ENCODE data around the gene ASIC2.

Gene ASIC2

DNA sequence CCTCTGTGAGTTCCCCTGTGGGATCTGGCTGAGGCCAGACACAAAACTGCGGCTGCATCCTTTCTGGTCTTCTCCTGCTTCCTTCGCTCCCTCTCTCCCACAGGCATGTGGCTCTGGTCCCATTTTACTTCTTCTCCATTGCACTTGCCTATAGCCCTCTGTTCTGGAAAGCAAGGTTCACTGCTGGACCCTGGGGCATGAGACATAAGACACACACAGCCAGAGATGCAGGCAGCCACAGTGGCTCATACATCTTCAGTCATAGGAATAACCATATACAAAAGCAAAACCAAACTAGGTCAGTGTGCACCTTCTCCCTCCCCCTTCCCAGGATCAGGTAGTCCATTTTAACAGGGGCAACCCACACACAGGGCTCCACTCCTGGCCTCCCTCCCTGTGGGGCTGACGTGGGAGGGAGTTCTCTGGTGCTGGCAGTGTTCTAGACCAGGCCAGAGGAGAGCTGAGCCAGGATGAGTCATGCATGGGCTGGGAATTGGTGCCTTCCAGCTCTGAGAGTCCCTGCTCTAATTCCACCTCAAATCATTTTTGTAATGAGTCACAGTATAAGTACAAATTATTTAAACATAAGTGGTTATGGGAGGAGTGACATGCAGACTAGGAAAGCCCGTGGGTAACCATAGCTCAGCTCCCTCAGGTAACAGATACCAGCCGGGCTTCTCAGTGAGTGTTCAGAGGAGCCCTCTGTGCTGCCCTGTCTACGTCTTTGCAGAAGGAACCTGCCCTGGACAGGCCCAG lies 58.0 kb downstream of the ASIC2 start:
- no peak overlapping the region for H3K9ac ChIP-seq (ENCODE audit: low read depth, low read length)
- no peak overlapping the region for H3K4me3 ChIP-seq (ENCODE audit: low read depth, low read length)
- H3K27me3 ChIP-seq (ENCODE audit: control insufficient read depth, insufficient read depth, low read length): no peaks in the 10 kb centered on the region
- H3K9me3 ChIP-seq (ENCODE audit: control insufficient read depth, insufficient read depth, low read length): no peaks in the 10 kb centered on the region
- H3K36me3 ChIP-seq (ENCODE audit: control insufficient read depth, insufficient read depth, low read length): no peaks in the 10 kb centered on the region
- no peaks in the 10 kb centered on the region for H3K4me1 ChIP-seq (ENCODE audit: control insufficient read depth, insufficient read depth, low read length)

GRCh38 chr17:33234233-33234632 lies 58.9 kb downstream of the ASIC2 start:
- Histone ChIP-seq H3K4me1 (ENCODE audit: control insufficient read depth, insufficient read depth, low read length) (no peaks in the 10 kb centered on the region), H3K36me3 (ENCODE audit: control insufficient read depth, insufficient read depth, low read length) (no peaks in the 10 kb centered on the region), H3K9me3 (ENCODE audit: control insufficient read depth, insufficient read depth, low read length) (no peaks in the 10 kb centered on the region), H3K9ac (ENCODE audit: low read depth, low read length) (no peak overlapping the region), H3K4me3 (ENCODE audit: low read depth, low read length) (no peak overlapping the region), H3K27me3 (ENCODE audit: control insufficient read depth, insufficient read depth, low read length) (no peaks in the 10 kb centered on the region)

- H3K9me3 ChIP-seq (ENCODE audit: control insufficient read depth, insufficient read depth, low read length): no peaks in the 10 kb centered on the region
- no peak overlapping the region for H3K9ac ChIP-seq (ENCODE audit: low read depth, low read length)
- H3K36me3 ChIP-seq (ENCODE audit: control insufficient read depth, insufficient read depth, low read length): no peaks in the 10 kb centered on the region
- no peak overlapping the region for H3K4me3 ChIP-seq (ENCODE audit: low read depth, low read length)
- no peaks in the 10 kb centered on the region for H3K27me3 ChIP-seq (ENCODE audit: control insufficient read depth, insufficient read depth, low read length)
- no peaks in the 10 kb centered on the region for H3K4me1 ChIP-seq (ENCODE audit: control insufficient read depth, insufficient read depth, low read length)
These were observed 59.3 kb downstream of the ASIC2 start for GRCh38 chr17:33233811-33234177.

DNA sequence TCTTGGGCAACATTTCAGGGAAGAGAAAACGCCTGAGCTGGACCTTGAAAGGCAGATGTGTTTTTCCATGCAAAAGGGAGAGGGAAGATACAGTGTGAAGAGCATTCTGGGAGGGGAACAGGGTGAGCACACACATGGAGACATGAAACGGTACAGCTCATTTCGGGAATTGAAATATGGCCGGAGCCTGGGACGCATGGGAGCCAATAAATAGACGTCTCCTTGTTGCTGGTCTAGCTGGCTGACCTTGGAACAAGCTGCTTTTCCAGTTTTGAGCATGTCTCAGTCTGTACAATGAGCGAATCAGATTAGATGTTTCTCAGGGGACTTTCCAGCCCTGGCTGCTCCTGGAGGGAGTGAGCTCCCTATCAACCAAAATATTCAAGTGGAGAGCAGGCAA lies 63.6 kb downstream of the ASIC2 start:
- Histone ChIP-seq H3K4me1 (ENCODE audit: control insufficient read depth, insufficient read depth, low read length) (no peaks in the 10 kb centered on the region), H3K4me3 (ENCODE audit: low read depth, low read length) (no peak overlapping the region), H3K9ac (ENCODE audit: low read depth, low read length) (no peak overlapping the region), H3K27me3 (ENCODE audit: control insufficient read depth, insufficient read depth, low read length) (no peaks in the 10 kb centered on the region), H3K9me3 (ENCODE audit: control insufficient read depth, insufficient read depth, low read length) (no peaks in the 10 kb centered on the region), H3K36me3 (ENCODE audit: control insufficient read depth, insufficient read depth, low read length) (no peaks in the 10 kb centered on the region)

DNA sequence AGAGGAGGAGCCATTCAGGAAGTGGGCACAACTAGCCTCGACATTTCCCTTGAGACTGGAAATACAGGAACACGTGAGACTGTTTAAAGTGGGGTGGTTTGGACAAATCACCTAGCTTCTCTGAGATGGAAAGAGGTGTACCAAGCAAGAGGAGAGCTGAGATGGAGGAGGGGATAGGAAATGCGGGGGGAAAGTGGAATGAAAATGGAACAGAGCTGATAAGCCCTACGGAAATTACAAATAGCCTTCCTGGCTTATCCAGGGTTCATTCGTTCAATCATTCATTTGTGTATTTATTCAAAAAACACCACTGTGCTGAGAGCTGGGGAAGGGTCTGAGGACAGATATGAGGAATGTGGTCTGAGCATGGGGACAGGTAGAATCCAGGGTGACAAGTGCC lies 64.1 kb downstream of the ASIC2 start:
- Histone ChIP-seq H3K4me3 (ENCODE audit: low read depth, low read length) (no peak overlapping the region), H3K9me3 (ENCODE audit: control insufficient read depth, insufficient read depth, low read length) (no peaks in the 10 kb centered on the region), H3K9ac (ENCODE audit: low read depth, low read length) (no peak overlapping the region), H3K27me3 (ENCODE audit: control insufficient read depth, insufficient read depth, low read length) (no peaks in the 10 kb centered on the region), H3K36me3 (ENCODE audit: control insufficient read depth, insufficient read depth, low read length) (no peaks in the 10 kb centered on the region), H3K4me1 (ENCODE audit: control insufficient read depth, insufficient read depth, low read length) (no peaks in the 10 kb centered on the region)

- no peaks in the 10 kb centered on the region for H3K4me1 ChIP-seq (ENCODE audit: control insufficient read depth, insufficient read depth, low read length)
- no peak overlapping the region for H3K4me3 ChIP-seq (ENCODE audit: low read depth, low read length)
- H3K27me3 ChIP-seq (ENCODE audit: control insufficient read depth, insufficient read depth, low read length): no peaks in the 10 kb centered on the region
- no peaks in the 10 kb centered on the region for H3K9me3 ChIP-seq (ENCODE audit: control insufficient read depth, insufficient read depth, low read length)
- no peak overlapping the region for H3K9ac ChIP-seq (ENCODE audit: low read depth, low read length)
- H3K36me3 ChIP-seq (ENCODE audit: control insufficient read depth, insufficient read depth, low read length): no peaks in the 10 kb centered on the region
These were observed 64.5 kb downstream of the ASIC2 start for GRCh38 chr17:33228548-33228947.

GRCh38 chr17:33227911-33228310 lies 65.2 kb downstream of the ASIC2 start:
- Histone ChIP-seq H3K4me1 (ENCODE audit: control insufficient read depth, insufficient read depth, low read length) (no peaks in the 10 kb centered on the region), H3K27me3 (ENCODE audit: control insufficient read depth, insufficient read depth, low read length) (no peaks in the 10 kb centered on the region), H3K9me3 (ENCODE audit: control insufficient read depth, insufficient read depth, low read length) (no peaks in the 10 kb centered on the region), H3K4me3 (ENCODE audit: low read depth, low read length) (no peak overlapping the region), H3K9ac (ENCODE audit: low read depth, low read length) (no peak overlapping the region), H3K36me3 (ENCODE audit: control insufficient read depth, insufficient read depth, low read length) (no peaks in the 10 kb centered on the region)

DNA sequence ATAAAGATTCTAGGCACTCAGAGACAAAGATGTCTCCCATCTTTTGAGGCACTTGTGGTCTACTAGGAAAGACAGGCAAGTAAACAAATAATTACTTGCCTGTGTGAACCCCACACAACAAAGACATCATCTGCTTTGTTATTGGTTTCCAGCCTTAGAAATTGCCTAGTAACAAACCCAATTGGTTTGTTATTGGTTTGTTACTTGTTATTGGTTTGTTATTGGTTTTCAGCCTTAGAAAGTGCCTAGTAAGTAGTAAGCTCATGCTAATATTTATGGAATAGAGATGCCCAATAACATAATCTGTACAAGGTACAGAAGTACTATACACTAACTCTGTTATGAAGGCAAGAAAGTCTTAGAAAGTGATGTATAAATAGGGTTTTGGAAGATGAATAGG lies 67.1 kb downstream of the ASIC2 start:
- Histone ChIP-seq H3K4me1 (ENCODE audit: control insufficient read depth, insufficient read depth, low read length) (no peaks in the 10 kb centered on the region), H3K36me3 (ENCODE audit: control insufficient read depth, insufficient read depth, low read length) (no peaks in the 10 kb centered on the region), H3K9ac (ENCODE audit: low read depth, low read length) (no peak overlapping the region), H3K4me3 (ENCODE audit: low read depth, low read length) (no peak overlapping the region), H3K27me3 (ENCODE audit: control insufficient read depth, insufficient read depth, low read length) (no peaks in the 10 kb centered on the region), H3K9me3 (ENCODE audit: control insufficient read depth, insufficient read depth, low read length) (no peaks in the 10 kb centered on the region)

DNA sequence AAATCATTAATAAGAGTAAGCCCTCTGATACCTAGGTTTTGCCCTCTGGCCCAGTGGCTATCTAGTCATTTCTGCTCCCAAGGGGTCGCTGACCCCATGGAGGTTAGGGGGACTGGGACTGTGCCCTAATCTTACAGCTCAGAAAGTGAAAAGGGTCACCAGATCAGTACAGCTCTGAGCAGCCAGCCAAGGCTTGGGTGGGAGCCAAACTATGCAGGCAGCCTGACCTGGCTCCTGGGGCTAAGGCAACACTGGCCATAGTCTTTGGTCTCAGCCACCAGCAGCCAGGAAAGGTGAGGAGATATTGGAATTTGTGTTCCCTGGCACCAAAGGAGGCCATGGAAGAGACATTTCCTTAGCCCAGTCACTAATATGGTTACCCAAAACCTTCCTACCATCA lies 67.6 kb downstream of the ASIC2 start:
- Histone ChIP-seq H3K9me3 (ENCODE audit: control insufficient read depth, insufficient read depth, low read length) (no peaks in the 10 kb centered on the region), H3K4me3 (ENCODE audit: low read depth, low read length) (no peak overlapping the region), H3K36me3 (ENCODE audit: control insufficient read depth, insufficient read depth, low read length) (no peaks in the 10 kb centered on the region), H3K4me1 (ENCODE audit: control insufficient read depth, insufficient read depth, low read length) (no peaks in the 10 kb centered on the region), H3K27me3 (ENCODE audit: control insufficient read depth, insufficient read depth, low read length) (no peaks in the 10 kb centered on the region), H3K9ac (ENCODE audit: low read depth, low read length) (no peak overlapping the region)

DNA sequence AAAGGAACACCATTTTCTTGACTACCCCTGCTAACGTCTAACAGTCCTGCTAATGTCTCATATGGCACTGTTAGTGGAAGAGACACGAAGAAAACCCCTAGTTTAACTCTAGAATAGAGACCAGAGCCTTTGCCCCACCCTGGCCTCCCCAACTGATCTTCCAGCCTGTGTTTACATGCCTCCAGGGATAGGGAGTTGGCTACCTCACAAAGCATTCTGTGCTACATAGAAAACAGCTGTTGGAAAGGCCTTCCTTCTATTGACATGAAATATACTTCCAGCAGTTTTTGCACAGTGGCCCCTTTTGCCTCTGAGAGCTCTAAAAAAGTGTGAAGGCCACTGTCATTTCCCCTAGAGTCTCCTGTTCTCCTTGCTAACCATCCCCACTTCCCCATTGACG lies 73.1 kb downstream of the ASIC2 start:
- H3K27me3 ChIP-seq (ENCODE audit: control insufficient read depth, insufficient read depth, low read length): peaks cover 2% of the 10 kb centered on the region
- H3K4me3 ChIP-seq (ENCODE audit: low read depth, low read length): no peak overlapping the region
- no peaks in the 10 kb centered on the region for H3K9me3 ChIP-seq (ENCODE audit: control insufficient read depth, insufficient read depth, low read length)
- H3K36me3 ChIP-seq (ENCODE audit: control insufficient read depth, insufficient read depth, low read length): no peaks in the 10 kb centered on the region
- no peaks in the 10 kb centered on the region for H3K4me1 ChIP-seq (ENCODE audit: control insufficient read depth, insufficient read depth, low read length)
- no peak overlapping the region for H3K9ac ChIP-seq (ENCODE audit: low read depth, low read length)

- no peaks in the 10 kb centered on the region for H3K36me3 ChIP-seq (ENCODE audit: control insufficient read depth, insufficient read depth, low read length)
- no peak overlapping the region for H3K4me3 ChIP-seq (ENCODE audit: low read depth, low read length)
- no peaks in the 10 kb centered on the region for H3K4me1 ChIP-seq (ENCODE audit: control insufficient read depth, insufficient read depth, low read length)
- H3K9me3 ChIP-seq (ENCODE audit: control insufficient read depth, insufficient read depth, low read length): no peaks in the 10 kb centered on the region
- H3K27me3 ChIP-seq (ENCODE audit: control insufficient read depth, insufficient read depth, low read length): peaks cover 4% of the 10 kb centered on the region
- no peak overlapping the region for H3K9ac ChIP-seq (ENCODE audit: low read depth, low read length)
These were observed 74.1 kb downstream of the ASIC2 start for GRCh38 chr17:33218698-33219601.

DNA sequence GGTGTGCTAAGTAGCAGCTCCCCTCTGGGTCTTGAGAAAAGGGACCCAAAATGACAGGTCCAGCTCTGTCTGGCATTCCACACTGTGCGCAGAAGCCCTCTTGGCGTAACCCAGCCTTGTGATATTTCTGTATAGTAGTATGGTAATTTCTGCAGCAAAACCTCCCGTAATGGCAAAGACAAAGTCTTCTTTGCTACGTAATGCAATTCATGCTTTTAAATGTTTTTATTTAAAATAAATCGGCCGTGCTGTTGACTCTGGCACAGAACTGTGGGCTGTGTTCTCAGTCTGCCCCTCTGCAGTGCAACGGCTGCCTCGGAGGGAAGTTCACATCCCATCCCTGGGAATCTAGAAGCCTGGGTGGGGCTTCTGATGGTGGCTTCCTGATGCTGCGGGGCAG lies 75.2 kb downstream of the ASIC2 start:
- no peak overlapping the region for H3K4me3 ChIP-seq (ENCODE audit: low read depth, low read length)
- no peaks in the 10 kb centered on the region for H3K36me3 ChIP-seq (ENCODE audit: control insufficient read depth, insufficient read depth, low read length)

More for the DNA sequence above, 75.2 kb downstream of the ASIC2 start:
- no peaks in the 10 kb centered on the region for H3K4me1 ChIP-seq (ENCODE audit: control insufficient read depth, insufficient read depth, low read length)
- H3K9ac ChIP-seq (ENCODE audit: low read depth, low read length): no peak overlapping the region
- no peaks in the 10 kb centered on the region for H3K9me3 ChIP-seq (ENCODE audit: control insufficient read depth, insufficient read depth, low read length)
- peaks cover 4% of the 10 kb centered on the region for H3K27me3 ChIP-seq (ENCODE audit: control insufficient read depth, insufficient read depth, low read length)
